DLD1 (cell line): ENCODE measurements around the gene EMP2.

Experiments
- in situ Hi-C: cut with HindIII; loops from 2 replicates; pipeline ENCODE4 v1.10.0; 2017; ENCODE audit warnings: low sequenced_read_pairs

The EMP2 gene

DNA sequence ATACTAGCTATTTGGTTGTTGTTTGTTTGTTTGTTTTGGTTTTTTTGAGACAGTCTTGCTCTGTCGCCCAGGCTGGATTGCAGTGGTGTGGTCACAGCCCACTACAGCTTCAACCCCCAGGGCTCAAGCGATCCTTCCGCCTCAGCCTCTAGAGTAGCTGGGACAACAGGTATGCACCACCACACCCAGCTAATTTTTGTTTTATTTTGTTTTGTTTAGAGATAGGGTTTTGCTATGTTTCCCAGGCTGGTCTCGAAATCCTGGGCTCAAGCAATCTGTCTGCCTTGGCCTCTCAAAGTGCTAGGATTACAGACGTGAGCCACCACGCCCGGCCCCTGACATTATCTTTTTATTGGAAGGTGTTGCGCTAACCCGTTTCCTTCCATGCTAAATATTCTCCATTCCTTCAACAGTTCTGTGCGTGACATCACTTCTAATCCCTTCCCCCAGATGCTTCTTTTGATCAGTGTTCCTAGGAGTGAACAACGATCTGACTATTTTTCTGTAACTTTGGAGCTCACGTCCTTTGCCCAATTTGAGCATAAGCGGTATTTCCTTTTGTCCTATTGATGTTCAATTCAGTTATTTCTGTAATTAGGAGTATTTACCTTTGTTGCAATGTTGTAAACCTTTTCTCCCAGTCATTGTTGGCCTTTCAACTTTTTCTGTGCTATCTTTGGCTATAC lies 30.2 kb upstream of the EMP2 start:
- in situ Hi-C loops, result no loop called here

DNA sequence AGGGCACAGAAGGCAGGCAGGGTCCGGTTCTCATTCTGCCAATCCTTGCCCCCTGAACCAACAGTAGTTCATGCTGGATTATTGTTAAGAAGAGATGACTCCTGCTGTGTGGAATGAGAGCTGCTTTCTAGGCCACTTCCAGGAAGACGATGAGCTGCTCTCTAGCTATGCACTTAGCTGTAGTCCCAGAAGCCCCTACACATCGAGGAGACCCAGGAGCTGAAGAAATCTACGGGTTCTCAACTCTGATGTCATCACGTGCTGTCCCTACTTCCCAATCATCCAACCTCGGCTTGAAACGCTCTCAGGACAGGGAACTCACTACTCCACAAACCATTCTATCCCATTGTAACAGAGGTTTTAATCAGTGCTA lies 29.0 kb upstream of the EMP2 start:
- in situ Hi-C loops, result no loop called here

DNA sequence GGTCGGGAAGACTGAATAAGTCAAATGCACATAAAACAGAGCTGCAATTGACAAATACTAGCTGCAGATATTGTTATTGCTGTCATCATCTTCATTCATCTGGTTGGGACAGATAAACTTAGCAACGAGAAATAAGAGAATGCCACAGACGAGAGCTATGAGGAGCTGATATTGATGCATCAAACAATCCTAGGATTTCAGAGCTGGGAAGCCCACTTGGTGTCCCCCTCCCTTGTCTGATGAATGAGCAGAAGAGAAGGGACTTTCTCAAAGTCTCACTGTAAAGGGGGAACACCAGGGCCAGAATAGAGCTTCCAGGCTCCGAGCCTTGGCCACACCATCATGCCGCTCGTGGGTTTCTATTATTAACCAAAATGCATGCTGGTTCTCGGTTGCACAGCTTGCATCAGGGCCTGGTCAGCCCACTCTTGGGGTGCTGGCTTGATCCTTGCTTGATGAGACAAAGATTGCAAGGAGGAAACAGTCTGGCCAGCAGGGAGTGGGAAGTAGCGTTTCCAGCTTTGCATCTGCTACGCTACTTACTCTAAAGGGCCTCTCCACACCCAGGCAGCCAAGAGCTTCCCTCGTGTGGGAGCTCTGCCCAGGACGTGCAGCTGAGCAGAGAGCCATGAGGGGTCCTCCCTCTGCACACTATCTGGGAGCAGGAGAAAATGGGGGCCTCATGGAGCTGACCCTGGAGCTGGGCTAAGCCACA lies 28.4 kb upstream of the EMP2 start:
- in situ Hi-C loops, result no loop called here

DNA sequence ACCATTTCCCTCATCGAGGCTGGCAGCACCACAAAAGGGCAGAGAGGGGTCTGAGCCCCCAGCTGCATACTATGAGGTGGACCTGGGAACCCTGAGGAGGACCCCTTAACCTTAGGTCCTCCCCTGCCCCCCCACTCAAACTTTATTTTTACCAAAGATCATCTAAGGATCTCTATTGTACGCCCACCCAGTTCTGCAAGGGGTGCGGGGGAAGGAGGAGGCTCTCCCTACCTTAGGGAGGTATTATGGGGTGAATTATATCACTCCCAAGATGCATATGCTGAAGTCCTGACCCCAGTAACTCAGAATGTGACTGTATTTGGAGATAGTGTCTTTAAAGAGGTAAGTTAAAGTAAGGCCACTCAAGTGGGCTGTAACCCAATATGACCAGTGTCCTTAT lies 26.8 kb upstream of the EMP2 start:
- in situ Hi-C loops, result no loop called here

DNA sequence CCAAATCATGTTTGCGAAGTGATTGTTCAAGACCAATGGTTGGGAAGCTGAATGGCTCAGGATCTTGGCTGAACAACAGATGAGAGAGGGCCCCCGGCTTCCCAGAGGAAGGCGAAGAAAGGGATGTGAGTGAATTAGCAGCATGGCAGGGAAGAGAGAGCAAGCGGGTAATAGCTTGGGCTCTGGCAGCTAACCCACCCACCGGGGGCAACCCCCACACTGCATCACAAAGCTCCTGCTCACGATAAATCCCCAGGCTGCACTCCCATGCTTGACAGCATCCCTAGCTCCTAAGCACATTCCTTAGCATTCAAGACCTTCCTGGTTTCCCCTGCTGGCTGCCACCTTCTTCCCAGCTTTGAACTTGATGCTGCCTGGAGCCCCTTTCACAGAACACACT lies 26.2 kb upstream of the EMP2 start:
- in situ Hi-C loops, result no loop called here

DNA sequence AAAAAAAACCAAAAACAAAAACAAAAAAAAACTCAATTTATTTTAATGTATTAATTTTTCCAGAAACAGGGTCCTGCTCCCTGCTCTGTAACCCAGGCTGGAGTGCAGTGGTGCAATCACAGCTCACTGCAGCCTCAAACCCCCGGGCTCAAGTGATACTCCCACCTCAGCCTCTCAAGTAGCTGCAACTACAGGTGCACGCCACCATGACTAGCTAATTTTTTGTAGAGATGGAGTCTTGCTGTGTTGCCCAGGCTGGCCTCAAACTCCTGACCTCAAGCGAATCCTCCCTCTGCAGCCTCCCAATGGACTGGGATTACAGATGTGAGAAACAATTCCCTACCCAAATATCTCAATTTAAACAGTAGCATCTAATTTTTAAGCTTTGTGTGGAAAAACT lies 25.2 kb upstream of the EMP2 start:
- in situ Hi-C loops, result no loop called here

DNA sequence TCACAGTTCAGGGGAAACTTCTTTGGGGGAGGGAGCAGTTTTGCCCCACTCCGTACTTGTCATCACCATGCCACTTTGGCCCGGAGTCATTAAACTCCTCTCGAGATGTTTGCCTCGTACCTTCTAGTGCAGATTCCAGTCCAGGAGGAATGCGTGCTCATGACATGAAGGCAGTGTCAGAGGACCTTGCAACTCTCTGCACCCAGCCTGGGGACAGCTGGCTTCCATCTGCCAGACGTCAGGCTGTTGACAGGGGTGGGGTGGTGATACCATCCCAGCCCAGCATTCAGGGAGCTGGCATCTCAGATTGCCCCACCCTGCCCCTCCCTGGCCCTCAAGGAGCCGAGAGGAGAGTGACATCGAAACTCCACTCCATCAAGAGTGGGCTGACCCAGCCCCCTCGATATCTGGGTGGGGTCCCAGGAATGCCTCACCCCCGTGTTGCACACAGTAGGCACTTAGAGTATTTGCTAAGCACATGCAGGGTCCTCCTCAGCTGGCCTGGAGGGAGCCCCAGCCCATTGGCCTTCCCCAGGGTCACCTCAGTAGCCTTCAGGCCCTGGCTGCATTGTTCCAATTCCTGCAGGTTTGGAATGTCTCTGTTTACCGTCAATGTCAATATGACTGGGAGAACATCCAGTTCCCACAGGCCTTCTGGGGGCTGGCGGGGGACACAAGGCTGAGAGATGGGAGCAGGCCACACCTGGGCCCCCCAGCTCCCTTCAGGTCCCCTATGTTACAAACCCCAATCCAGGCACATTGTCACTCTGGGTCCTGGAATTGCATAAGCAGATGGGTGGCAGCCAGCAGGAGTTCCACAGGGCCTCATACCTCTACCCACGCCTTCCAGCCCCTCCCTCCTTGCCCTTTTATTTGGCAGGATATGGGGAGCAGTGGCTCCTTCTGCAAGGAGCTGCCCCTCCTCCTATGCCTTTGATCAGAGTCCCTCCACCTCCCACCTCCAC lies 21.3 kb upstream of the EMP2 start:
- in situ Hi-C loops, result no loop called here

DNA sequence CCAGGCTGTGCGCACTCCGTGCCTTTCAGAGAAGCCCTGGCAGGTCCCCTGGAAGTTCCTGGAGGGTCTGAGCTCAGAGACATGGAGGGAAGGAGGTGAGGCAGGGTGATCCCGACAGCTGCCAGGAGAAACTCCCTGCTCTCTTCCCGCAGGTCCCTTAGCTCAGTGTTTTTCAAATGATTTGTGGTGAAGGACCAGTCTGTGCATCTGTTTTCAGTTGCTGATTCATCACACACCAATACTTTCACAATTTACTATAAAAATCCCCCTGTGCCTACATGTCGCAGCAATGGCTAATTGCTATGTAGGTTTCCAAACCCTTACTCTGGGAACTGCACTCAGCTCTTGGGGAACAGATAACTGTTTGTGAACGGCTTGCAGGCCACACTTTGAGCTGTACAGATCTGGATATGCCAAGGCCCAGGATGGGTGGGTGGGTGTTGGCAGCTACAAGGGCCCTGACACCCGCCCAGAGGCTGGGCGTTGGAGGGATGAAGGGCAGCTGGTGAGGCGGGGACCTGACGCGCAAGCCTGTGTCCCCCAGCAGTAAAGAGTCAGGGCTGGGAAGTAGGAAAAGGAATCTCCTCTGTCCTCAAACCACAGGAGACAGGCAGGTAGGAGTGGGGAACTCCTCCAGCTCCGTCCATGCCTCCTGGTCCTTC lies 20.5 kb upstream of the EMP2 start:
- in situ Hi-C loops, result no loop called here

DNA sequence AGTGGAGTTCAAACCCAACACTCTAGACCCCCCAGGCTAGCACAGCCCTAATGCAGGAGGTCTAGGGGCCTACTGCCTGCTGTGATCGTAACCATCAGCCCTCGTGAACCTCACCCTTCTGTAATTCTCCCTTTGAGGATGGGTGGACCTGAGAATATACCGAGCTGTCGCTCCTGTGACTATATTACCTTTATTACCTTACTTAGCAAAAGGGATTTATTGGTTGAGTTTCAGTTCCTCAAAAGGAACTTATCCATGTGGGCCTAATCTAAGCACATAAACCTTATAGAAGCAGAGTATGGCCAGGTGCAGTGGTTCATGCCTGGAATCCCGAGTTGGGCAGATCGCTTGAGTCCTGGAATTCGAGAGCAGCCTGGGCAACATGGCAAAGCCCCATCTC lies 19.2 kb upstream of the EMP2 start:
- in situ Hi-C loops, result no loop called here

DNA sequence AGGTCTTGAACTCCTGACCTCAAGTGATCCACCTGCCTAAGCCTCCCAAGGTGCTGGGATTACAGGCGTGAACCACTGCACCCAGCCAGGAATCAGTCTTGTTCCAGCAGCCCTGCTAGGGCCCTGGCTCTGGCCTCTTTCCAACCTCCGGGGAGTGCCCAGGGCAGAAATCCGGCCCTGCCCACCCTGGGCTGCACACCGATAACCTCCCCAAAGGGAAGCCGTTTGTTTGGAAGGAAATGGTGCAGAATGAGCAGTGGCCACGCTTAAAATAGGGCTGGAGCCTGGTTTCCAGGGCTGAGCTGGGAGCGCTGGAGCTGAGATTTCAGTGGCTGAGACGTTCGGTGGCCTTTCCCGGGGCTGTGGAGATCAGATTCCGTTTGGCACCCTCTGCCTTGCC lies 17.8 kb upstream of the EMP2 start:
- in situ Hi-C loops, result no loop called here

DNA sequence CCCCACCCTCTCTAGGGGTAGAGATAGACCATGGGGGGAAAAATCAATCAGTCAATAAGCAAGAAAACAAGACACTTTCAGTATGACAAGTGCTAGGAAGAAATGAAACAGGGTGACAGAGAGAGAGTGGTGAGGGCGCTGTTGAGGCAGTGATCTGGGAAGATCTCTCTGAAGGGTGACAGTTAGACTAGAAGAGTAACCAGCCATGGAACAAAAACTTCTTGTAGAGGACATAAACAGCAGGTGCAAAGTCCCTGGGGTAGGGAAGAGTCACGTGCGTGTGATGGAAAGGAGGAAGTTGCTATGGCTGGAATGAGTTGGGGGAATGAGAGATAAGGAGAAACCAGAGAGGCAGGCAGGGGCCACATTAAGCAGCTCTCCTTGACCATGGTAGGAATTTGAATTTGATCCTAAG lies 16.8 kb upstream of the EMP2 start:
- in situ Hi-C loops, result no loop called here

DNA sequence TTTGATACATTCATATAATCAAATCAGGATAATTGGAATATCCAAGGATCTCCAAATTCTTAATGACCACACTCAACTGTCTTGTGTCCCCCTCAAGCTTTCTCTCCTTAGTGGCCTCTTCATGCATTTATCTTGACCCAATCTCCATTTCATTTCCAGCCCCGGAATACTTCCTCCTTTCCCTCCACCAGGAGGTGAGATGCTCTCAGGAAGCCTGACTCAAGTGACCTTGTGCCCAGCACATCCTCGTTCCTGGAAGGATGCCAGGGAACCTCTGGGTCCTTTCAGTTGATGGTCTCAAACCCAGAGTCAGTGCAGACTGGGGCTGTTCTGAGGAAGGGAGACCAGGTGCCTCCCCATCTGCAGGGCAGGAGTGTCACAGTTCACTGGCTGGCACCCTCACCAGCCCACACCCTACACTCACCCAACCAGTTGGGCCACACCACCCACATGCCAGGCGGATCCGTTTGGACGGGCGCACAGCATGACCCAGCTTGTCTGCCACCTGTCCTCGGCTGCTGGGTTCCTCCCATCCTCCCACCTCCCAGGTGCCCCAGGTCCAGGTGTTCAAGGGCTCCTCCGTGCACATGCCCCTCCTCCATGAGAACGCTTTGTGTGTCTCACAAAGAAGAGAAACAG lies 14.0 kb upstream of the EMP2 start:
- in situ Hi-C loops, result no loop called here

DNA sequence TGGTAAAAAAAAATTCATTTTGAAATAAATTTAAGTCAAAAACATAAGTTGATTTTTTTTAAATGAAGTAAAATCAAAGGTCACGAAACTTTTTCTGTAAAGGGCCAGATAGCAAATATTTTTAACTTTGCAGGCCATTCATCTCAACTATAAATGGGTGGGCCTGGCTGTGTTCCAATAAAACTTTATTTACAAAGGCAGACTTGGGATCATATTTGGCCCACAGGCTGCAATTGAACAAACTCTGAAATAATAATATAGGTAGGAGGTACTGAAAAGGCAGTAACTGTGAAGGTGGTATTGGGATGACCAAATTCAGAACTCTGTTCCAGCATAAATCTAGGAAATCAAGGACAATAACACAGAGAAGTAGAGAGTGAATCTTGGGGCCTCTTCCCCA lies 12.2 kb upstream of the EMP2 start:
- in situ Hi-C loops, result no loop called here

DNA sequence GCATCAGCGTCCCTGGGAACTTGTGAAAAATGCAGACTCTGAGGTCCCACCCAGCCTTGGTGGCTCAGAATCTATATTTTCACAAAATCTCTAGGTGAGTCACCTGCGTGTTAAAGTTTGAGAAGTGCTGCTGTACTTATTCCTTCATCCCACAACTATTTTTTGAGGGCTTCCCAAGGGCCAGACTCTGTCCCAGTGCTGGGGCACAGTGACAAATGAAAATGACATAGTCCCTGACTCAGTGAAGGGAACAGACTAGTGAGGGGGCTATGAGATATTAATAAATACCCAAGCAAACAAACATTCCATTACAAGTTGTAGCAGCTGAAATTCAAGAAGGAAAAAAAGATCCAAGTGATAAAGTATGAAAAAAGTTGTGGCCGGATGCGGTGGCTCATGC lies 9.9 kb upstream of the EMP2 start:
- in situ Hi-C loops, result no loop called here

DNA sequence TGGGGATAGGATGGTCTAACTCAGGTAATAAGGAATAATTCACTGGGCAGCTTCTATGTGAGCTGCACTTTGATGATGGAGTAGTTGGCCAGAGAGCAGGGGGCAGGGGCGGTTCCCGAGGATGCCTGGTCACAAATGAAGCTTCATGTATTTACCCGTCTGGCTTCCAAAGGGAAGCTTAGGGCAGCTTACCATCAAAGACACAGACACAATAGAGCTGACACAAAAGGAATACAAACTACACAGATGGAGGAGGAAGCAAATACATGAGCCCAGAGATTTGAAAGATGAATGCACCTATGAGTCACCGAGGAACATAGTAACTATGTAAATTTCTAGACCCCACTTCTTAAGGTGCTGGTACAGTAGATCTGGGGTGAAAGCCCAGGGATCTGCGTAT lies 8.7 kb upstream of the EMP2 start:
- in situ Hi-C loops, result no loop called here

DNA sequence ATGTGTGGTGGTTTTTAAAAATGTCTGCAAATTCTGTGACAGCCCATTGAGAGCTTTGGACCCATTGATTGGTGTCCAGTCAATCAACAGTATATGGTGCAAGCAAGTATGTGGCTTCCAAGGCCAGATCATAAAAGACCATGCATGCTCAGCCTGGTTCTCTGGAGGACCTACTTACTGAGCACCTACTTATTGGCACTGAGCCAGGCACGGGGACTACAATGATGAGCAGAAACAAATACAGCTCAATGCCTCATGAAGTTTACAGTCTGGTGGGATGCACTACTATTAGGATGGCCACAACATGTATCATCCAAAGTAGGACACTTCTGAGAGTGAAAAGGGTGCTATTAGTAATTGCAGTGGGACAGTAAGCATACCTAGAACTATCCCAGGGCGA lies 7.2 kb upstream of the EMP2 start:
- in situ Hi-C loops, result no loop called here

DNA sequence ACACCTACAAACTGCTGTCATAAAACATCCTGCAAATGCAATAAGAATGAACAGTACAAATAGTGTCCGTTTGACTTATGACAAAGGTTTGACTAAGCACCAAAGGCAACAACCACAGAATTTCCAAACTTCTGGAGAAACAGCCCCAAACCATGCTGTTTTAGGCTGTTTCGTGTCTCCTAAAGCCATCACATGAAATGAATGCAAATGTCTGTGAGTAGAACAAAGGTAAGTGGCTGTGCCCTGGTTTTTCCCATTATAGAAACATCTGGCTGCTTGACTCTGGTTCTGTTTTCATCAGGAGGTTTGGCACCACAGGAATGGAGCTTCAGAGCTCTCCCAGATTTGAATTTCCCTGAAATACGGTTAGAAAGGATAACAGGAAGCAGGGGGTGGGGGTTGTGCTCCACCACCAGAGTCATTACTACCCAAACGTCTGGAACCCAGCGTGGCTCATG lies 4.6 kb upstream of the EMP2 start:
- in situ Hi-C loops, result no loop called here

DNA sequence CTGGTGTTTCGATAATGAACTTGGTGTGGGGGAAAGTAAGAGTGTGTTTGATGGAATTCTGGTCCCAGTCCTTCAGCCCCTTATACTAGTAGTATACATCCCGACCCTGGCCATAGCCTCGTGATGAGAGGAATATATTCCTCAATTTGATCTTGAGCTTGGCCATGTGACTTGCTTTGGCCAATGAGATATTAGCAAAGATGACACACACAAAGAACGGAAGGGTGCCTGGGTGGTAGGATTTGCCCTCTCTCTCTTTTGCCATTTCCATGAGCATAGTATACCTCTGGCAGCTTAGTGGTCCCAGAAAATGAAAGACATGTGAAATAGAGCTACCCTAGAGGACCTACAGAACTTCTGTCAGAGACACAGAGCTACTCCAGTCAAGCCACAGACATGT lies 2.9 kb upstream of the EMP2 start:
- in situ Hi-C loops, result no loop called here

DNA sequence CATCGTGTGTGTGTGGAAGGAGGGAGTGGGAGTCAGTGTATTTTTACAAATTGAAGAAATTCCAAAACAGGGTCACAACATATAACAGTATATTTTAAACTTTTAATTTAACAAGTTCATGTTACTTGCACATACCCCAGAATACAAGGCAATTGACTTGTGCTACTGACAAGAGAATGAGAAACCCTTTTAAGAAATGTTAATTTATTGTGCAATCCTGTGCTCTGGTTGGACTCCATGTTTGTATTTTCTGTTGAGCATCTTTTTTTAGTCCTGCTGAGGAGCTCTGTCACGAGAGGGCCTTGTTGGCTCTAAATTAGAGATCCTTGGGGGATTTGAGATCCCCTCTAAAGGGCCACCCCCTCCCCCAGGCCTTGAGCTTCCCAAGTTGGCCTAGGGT lies 1.1 kb upstream of the EMP2 start:
- in situ Hi-C loops, result no loop called here

DNA sequence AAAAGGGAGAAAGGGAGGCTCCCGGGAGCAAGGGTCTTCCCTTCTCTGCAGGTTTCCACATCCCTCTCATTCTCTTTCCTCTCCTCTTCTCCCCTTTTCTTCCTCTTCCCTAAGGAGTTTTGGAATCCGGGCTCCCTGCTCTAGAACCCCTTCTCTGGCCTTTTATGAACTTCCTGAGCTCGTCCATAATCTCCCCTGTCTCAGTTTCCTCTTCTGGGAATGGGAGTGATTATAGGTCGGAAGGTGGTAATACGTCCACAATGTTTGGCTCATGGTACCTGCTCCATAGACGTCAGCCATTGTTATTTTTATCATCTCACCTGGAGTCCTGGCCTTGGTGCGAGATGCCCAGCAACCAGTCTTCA lies 467 bp upstream of the EMP2 start:
- in situ Hi-C loops, result no loop called here

DNA sequence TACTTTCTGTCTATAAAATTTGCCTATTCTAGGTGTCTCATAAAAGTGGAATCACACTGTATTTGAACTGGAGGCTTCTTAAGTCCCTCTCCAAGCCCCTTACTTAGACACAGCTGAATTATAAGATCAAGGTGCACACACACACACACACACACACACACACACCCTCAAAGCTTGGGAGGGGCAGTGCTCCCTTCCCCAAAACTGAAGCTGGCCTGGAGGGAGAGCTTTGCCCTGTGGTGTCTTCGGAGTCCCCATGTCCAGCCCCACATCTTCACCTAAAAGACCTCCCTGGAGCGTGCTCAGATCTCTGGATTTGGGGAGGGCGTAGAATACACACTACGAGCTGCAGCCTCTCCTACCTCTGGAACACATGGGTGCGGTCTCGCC lies 828 bp downstream of the EMP2 start:
- in situ Hi-C loops, result loop anchor here (5.0 kb wide), 1 partner anchor 73 kb away; no protein-coding TSS in a partner anchor
